ENCODE data around the gene SOX5. TPM values are rescaled to one million over a fixed set of nuclear protein-coding genes. Genes with fewer than 3 reads are reported as not detected.

Gene SOX5
- polyA plus RNA-seq, 1 of the 3 experiments (the other 2 are of a cell fraction): 0.21 TPM

DNA sequence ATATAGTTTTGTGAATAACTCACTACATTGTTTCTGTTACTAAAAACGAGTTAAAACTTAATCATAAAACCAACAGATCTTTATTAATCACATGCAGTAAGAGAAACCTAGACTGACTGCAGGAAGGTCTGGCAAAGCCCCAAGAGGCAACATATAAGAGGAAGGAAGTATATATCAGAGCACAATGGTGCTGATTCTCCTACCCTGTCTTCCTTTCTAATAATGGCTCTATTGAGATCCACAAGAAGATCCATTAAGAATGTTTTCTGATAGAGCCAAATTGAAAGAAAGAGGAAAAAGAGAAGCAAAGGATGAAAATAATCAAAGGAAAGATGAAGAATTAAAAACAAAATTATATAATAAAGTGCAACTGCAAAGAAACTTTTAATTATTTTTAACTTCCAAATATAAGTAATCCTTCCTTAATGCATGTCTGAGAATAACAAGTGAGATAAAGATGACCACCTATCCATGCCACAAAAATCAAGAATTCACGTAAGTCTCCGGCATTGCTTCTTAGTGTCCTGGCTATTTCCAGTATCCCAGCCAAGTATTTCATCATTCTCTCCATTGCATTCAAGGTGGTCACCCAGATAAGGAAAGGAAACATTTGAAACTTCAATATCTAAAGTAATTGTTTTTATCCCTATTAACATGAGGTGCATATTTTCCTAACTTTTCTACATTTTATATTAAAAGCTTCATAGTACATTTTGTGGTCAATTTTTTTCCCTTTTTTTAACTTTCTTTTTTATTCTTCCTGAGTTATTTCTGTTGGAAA is 62.2 kb downstream of the SOX5 start:
- no peak overlapping the region for H3K4me3 ChIP-seq (ENCODE audit: low read depth in 2 of 2, low read length in 1 of 2)
- H2AFZ ChIP-seq (ENCODE audit: low read depth): no peak overlapping the region
- no peak for DNase-seq
- ChIA-PET CTCF (no interaction called here), POLR2A (no interaction called here)
- TF ChIP-seq EZH2phosphoT487 (IDR thresholded peaks at IDR 0.05; ENCODE audit: borderline replicate concordance, low read depth) (no peak), POLR2AphosphoS5 (IDR thresholded peaks at IDR 0.05; ENCODE audit: low read depth, low read length) (no peak)
- TF ChIP-seq, protein P1, sequence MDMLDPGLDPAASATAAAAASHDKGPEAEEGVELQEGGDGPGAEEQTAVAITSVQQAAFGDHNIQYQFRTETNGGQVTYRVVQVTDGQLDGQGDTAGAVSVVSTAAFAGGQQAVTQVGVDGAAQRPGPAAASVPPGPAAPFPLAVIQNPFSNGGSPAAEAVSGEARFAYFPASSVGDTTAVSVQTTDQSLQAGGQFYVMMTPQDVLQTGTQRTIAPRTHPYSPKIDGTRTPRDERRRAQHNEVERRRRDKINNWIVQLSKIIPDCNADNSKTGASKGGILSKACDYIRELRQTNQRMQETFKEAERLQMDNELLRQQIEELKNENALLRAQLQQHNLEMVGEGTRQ (IDR thresholded peaks at IDR 0.05; ENCODE audit: borderline replicate concordance, low read depth, low read length): no peak
- H3K79me2 ChIP-seq (ENCODE audit: insufficient read depth): no peaks in the 10 kb centered on the region
- no peak overlapping the region for H3K27ac ChIP-seq (ENCODE audit: low read depth in 2 of 2, low read length in 1 of 2)
- H3K9ac ChIP-seq: no peak overlapping the region
- no peaks in the 10 kb centered on the region for H3F3A ChIP-seq (replicated peaks; ENCODE audit: insufficient read depth)
- H3K9me3 ChIP-seq: no peaks in the 10 kb centered on the region
- H3K36me3 ChIP-seq (replicated peaks in 1 of 2; ENCODE audit: control insufficient read depth in 1 of 2, insufficient read depth in 2 of 2, low read length in 1 of 2): no peaks in the 10 kb centered on the region
- 0 out of 2 replicates have a peak, but pooled peaks cover 2% of the 10 kb centered on the region for H3K9me2 ChIP-seq
- H3K27me3 ChIP-seq (ENCODE audit: insufficient read depth): no peaks in the 10 kb centered on the region
- H3K4me1 ChIP-seq (ENCODE audit: control insufficient read depth in 1 of 2, insufficient read depth in 2 of 2, low read depth in 1 of 2, low read length in 1 of 2): no peaks in the 10 kb centered on the region; a peak in 2 of 4 replicates
- no peaks in the 10 kb centered on the region for H4K20me1 ChIP-seq (ENCODE audit: insufficient read depth)
- H3K4me2 ChIP-seq: no peak overlapping the region
- WGBS (ENCODE audit: low lambda C conversion rate): 57% methylated on average over 3 of the region's 3 CpGs

DNA sequence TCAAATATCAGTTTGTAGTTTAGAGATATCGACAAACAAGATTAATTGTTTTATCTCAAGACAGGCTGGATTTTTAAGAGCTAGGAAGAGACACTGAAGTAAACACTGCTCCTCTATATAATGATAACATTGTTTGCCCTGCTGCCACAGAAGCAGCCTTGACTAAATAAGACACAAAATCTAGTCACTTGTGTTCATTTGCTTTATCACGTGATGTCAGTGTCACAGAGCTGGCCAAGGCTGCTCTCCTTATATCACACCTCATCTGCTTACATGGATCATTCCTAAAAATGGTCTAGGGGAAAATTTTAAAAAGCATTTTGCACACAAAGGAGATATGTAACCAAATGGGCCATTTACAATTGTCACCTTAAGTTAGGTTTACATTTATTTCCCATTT is 64.1 kb downstream of the SOX5 start:
- TF ChIP-seq SIN3A (IDR thresholded peaks at IDR 0.05; ENCODE audit: borderline replicate concordance, low read depth, low read length): no peak
- TF ChIP-seq FOSL2 (IDR thresholded peaks at IDR 0.05; ENCODE audit: borderline replicate concordance, low read depth): no peak
- TF ChIP-seq NRF1 (IDR thresholded peaks at IDR 0.05; ENCODE audit: low read depth, low read length): no peak
- no peak for TF ChIP-seq YY1 (IDR thresholded peaks at IDR 0.05; ENCODE audit: low read depth)
- TF ChIP-seq TAF1 (IDR thresholded peaks at IDR 0.05; ENCODE audit: borderline replicate concordance, low read depth, low read length): no peak
- TF ChIP-seq, protein P1 (IDR thresholded peaks at IDR 0.05; ENCODE audit: borderline replicate concordance, low read depth, low read length): no peak
- TF ChIP-seq TEAD4 (IDR thresholded peaks at IDR 0.05; ENCODE audit: borderline replicate concordance, insufficient read depth): no peak
- TF ChIP-seq GATA2 (CRISPR knock-in tag; IDR thresholded peaks at IDR 0.05): no peak
- TF ChIP-seq EZH2phosphoT487 (IDR thresholded peaks at IDR 0.05; ENCODE audit: borderline replicate concordance, low read depth): no peak
- TF ChIP-seq CTCF (IDR thresholded peaks at IDR 0.05): no peak
- no peak for TF ChIP-seq EP300 (IDR thresholded peaks at IDR 0.05; ENCODE audit: borderline replicate concordance in 1 of 2, low read depth in 1 of 2, low read length in 1 of 2)
- TF ChIP-seq JUND (IDR thresholded peaks at IDR 0.05): no peak
- Histone ChIP-seq H3K9me3 (no peaks in the 10 kb centered on the region), H3K4me2 (no peak overlapping the region), H3K79me2 (ENCODE audit: insufficient read depth) (no peaks in the 10 kb centered on the region), H3K27ac (ENCODE audit: low read depth in 2 of 2, low read length in 1 of 2) (no peak overlapping the region), H3K27me3 (ENCODE audit: insufficient read depth) (no peaks in the 10 kb centered on the region), H3K36me3 (replicated peaks in 1 of 2; ENCODE audit: control insufficient read depth in 1 of 2, insufficient read depth in 2 of 2, low read length in 1 of 2) (no peaks in the 10 kb centered on the region), H4K20me1 (ENCODE audit: insufficient read depth) (no peaks in the 10 kb centered on the region), H3K4me1 (ENCODE audit: control insufficient read depth in 1 of 2, insufficient read depth in 2 of 2, low read depth in 1 of 2, low read length in 1 of 2) (no peaks in the 10 kb centered on the region; a peak in 3 of 4 replicates), H3K9ac (no peak overlapping the region), H3K4me3 (ENCODE audit: low read depth in 2 of 2, low read length in 1 of 2) (no peak overlapping the region), H2AFZ (ENCODE audit: low read depth) (no peak overlapping the region), H3K9me2 (no peaks in the 10 kb centered on the region), H3F3A (replicated peaks; ENCODE audit: insufficient read depth) (no peaks in the 10 kb centered on the region)
- DNase-seq: no peak
- WGBS (ENCODE audit: low lambda C conversion rate): 42% methylated on average over 2 of the region's 2 CpGs
- ChIA-PET CTCF (interaction anchor here (1.3 to 1.7 kb wide), 2 partner anchors 12 to 16 kb away, joined by 3 to 4 read pairs; no protein-coding TSS in a partner anchor), POLR2A (no interaction called here)

All from SK-N-SH (cell line).